Measurements from ENCODE around the gene ATP5MC2. TPM values are rescaled to one million over a fixed set of nuclear protein-coding genes. Genes with fewer than 3 reads are reported as not detected.
"Not testable (repeated sequence)": the region's sequence is repeated elsewhere in the genome, so short reads cannot be mapped to it uniquely, and the experiment has no call there.

Gene ATP5MC2
- total RNA-seq, 1 experiment from 2014 or later: 318 TPM

GRCh38 chr12:53653595-53653994 is 22.3 kb downstream of the ATP5MC2 start:
- no peak for DNase-seq (ENCODE audit: low read depth)

GRCh38 chr12:53652366-53652765 is 23.5 kb downstream of the ATP5MC2 start:
- no peak for DNase-seq (ENCODE audit: low read depth)

- no peak for DNase-seq (ENCODE audit: low read depth)
Measured at GRCh38 chr12:53651737-53652136, 24.1 kb downstream of the ATP5MC2 start.

GRCh38 chr12:53646300-53646699 is 29.6 kb downstream of the ATP5MC2 start:
- not testable (repeated sequence) for DNase-seq (ENCODE audit: low read depth)

- DNase-seq (ENCODE audit: low read depth): no peak
Measured at GRCh38 chr12:53645165-53645564, 30.7 kb downstream of the ATP5MC2 start.

- no peak for DNase-seq (ENCODE audit: low read depth)
Measured at GRCh38 chr12:53644133-53644532, 31.8 kb downstream of the ATP5MC2 start.

GRCh38 chr12:53643232-53643979 is 32.5 kb downstream of the ATP5MC2 start:
- no peak for DNase-seq (ENCODE audit: low read depth)

GRCh38 chr12:53638057-53638456 is 37.8 kb downstream of the ATP5MC2 start:
- no peak for DNase-seq (ENCODE audit: low read depth)

- no peak for DNase-seq (ENCODE audit: low read depth)
Measured at GRCh38 chr12:53636641-53637040, 39.2 kb downstream of the ATP5MC2 start.

- not testable (repeated sequence) for DNase-seq (ENCODE audit: low read depth)
Measured at GRCh38 chr12:53635708-53636107, 40.2 kb downstream of the ATP5MC2 start.

- DNase-seq (ENCODE audit: low read depth): no peak
Measured at GRCh38 chr12:53631721-53632120, 44.2 kb downstream of the ATP5MC2 start.

- DNase-seq (ENCODE audit: low read depth): no peak
Measured at GRCh38 chr12:53627919-53628318, 48.0 kb downstream of the ATP5MC2 start.

- no peak for DNase-seq (ENCODE audit: low read depth)
Measured at GRCh38 chr12:53626702-53627169, 49.1 kb downstream of the ATP5MC2 start.

GRCh38 chr12:53625946-53626701 is 49.8 kb downstream of the ATP5MC2 start, which contains the start of gene ATF7:
ATF7 (minus strand) TSS chr12:53626382; CDS start chr12:53601000, 25,382 bp downstream.
- peak; percentile 97 for DNase-seq (ENCODE audit: low read depth)

- no peak for DNase-seq (ENCODE audit: low read depth)
Measured at GRCh38 chr12:53625373-53625945, 50.4 kb downstream of the ATP5MC2 start.

GRCh38 chr12:53624956-53625355 is 50.9 kb downstream of the ATP5MC2 start:
- peak; percentile 6 for DNase-seq (ENCODE audit: low read depth)

- DNase-seq (ENCODE audit: low read depth): no peak
Measured at GRCh38 chr12:53624458-53624857, 51.4 kb downstream of the ATP5MC2 start.

- peak; percentile 64 for DNase-seq (ENCODE audit: low read depth)
Measured at GRCh38 chr12:53623548-53624385, 52.1 kb downstream of the ATP5MC2 start.

- DNase-seq (ENCODE audit: low read depth): no peak
Measured at GRCh38 chr12:53622724-53623123, 53.2 kb downstream of the ATP5MC2 start.

GRCh38 chr12:53618275-53618674 is 57.6 kb downstream of the ATP5MC2 start:
- DNase-seq (ENCODE audit: low read depth): no peak

- no peak for DNase-seq (ENCODE audit: low read depth)
Measured at GRCh38 chr12:53617700-53618099, 58.2 kb downstream of the ATP5MC2 start.

- no peak for DNase-seq (ENCODE audit: low read depth)
Measured at GRCh38 chr12:53616950-53617349, 58.9 kb downstream of the ATP5MC2 start.

Measured in RPMI7951 (cell line).